IPS-18c (cell line): Measurements from ENCODE around the gene BCL2.

Source experiments
- H3K4me3 ChIP-seq: 2 replicates; pipeline ENCODE4 v1.7.0; 2013; ENCODE audit warnings: low read depth, mild to moderate bottlenecking, low read length, moderate library complexity; ENCODE audit not compliant: insufficient read depth
- H3K9me3 ChIP-seq: one replicate; pipeline ENCODE4 v1.6.1; 2013; ENCODE audit warnings: mild to moderate bottlenecking, low read length, moderate library complexity; ENCODE audit not compliant: control insufficient read depth, insufficient read depth

Gene BCL2

DNA sequence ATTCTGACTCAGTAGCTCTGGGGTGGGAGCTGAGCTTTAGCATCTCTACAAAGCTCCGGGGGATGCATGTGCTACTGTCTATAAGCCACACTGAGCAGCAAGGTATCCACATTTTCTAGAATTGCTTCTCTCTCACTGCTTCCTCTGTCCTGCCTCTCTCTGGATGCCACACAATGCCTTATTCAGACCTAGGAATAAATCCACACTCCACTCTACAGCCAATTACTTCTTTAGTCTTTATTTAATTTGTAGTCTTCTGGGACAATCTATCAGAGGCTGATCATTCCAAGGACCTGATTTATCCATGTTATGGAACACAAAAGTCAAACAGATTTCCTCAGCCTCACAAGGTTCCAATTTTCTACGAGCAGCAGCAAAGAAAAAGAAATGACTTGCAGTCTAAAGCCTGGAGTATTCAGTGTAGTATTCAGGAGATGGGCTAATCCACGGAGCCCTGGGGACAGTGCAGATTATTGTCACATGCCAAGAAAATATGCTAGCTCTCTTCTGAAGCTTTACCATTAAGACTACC is 4.4 kb downstream of the BCL2 start:
- Histone ChIP-seq H3K4me3 (no peak overlapping the region), H3K9me3 (peaks cover 4% of the 10 kb centered on the region)

DNA sequence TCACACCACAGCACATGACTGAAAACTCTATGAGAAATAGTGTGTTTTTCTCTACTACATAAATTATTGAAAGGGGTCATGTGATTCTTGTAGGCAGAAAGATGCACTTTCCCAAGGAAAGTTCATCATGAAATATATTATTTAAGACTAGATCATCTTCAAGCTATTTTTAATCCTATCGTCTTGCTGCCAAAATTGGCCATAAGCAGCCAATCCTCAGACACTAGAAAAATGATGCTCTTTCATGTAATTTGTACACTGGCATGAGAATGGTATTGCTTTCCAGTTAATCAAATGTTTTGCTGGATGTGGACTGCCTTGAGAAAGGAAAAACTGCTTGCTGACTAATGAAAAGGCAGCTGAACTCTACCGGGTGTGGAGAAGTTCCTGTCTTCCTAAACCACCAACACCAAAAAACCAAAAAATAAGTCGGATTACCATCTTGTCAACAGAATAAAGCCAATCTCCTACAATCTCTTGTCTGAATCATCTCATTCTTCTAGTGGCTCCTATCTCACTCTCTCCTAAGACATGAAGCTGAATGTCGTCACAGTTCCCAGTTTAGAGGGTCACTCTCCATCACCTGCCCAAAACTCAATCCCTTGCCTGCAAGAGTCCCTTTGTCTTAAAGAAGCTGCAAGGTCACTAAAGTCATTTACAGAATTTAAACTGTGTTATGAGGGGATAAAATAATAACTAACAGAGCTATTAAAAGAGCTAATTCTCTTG is 5.3 kb downstream of the BCL2 start:
- Histone ChIP-seq H3K4me3 (no peak overlapping the region), H3K9me3 (peaks cover 4% of the 10 kb centered on the region)

DNA sequence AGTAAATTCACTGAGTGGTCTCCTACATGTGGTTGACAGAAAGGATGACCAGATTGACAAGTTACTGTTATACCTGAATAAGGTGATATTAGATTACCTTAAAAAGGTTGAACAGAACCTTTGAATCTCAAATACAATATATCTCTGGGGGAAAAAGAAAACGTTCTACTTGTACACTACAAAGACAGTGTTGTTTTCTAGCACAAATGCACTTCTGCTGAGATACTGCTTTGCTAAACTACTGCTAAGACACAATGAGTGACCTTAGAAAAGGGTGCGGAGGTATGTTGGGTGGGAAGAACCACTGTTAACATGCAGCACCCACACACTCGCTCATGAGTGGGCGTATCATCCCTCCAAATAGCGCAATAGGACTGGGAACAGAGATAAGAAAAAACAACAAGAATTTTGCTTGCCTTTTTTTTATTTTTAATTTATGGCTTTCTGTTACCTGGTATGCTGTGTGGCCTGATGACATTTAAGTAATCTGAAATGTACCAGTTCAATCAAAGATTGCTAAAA is 6.1 kb downstream of the BCL2 start:
- H3K9me3 ChIP-seq: peaks cover 4% of the 10 kb centered on the region
- no peak overlapping the region for H3K4me3 ChIP-seq

DNA sequence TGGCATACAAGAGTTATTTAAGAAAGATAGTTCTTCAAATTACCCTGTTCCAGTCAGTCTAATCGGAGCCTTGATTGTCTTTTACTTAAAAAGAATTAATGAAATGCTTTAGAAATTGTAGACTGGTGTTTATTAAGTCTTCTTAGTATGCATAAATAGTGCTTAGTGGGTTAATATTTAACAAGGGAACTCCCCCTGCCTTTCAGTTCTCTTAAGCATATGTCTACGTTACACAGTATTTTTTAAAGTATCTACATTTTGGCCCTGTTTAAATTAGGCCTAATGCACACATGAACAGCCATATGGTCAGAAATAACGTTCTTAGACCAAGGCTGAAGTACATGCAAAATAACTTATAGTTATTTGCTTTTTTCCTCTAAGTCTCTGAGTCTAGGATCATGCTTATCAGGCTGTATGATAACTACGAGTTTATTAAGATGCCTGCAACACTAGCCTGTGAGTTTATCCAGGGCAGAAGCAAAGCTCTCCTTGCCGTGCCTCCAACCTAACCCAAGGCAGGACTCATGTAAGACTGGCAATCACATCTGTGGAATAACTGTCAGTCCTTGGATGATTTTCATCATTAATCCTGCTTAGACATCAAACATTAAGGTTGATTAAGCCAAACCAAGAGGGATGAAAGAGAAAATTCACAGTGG is 6.7 kb downstream of the BCL2 start:
- Histone ChIP-seq H3K4me3 (no peak overlapping the region), H3K9me3 (peaks cover 3% of the 10 kb centered on the region)

GRCh38 chr18:63312019-63312409 is 7.6 kb downstream of the BCL2 start:
- no peak overlapping the region for H3K4me3 ChIP-seq

GRCh38 chr18:63311118-63312018 is 8.2 kb downstream of the BCL2 start:
- no peak overlapping the region for H3K4me3 ChIP-seq
- no peaks in the 10 kb centered on the region for H3K9me3 ChIP-seq

More at GRCh38 chr18:63312019-63312409, 7.6 kb downstream of the BCL2 start:
- H3K9me3 ChIP-seq: no peaks in the 10 kb centered on the region

GRCh38 chr18:63309422-63309821 is 10.1 kb downstream of the BCL2 start:
- Histone ChIP-seq H3K4me3 (no peak overlapping the region), H3K9me3 (no peaks in the 10 kb centered on the region)

DNA sequence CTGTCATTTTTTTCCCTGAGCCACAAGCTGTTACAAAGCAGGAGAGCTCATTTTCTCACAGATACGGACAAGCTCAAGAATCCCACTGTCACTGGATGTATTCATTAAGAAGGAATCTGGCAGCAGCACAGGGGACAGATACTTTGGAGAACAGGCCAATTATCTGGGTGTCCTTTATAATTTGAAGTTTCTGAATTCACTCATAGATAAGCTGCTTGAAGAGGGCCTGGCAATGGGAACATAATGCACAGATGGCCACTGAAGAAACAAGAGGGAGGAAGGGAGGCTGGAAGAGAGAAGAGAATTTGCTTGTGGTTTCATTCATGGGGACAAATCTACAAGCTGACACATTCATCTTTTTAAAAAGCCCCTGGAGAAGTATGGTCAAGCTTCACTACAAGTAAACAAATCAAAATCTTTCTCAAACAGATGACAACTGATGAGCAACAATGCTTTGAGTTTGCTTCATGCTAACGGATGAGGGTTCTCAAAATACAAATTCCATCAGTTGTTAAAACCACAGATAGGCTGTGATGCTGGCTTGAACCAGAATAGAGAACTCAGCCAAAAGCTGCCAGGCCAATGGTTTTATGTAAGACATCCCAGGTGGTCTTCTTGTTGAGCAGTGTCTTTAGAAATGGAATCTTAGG is 11.9 kb downstream of the BCL2 start:
- H3K9me3 ChIP-seq: no peaks in the 10 kb centered on the region
- H3K4me3 ChIP-seq: no peak overlapping the region

DNA sequence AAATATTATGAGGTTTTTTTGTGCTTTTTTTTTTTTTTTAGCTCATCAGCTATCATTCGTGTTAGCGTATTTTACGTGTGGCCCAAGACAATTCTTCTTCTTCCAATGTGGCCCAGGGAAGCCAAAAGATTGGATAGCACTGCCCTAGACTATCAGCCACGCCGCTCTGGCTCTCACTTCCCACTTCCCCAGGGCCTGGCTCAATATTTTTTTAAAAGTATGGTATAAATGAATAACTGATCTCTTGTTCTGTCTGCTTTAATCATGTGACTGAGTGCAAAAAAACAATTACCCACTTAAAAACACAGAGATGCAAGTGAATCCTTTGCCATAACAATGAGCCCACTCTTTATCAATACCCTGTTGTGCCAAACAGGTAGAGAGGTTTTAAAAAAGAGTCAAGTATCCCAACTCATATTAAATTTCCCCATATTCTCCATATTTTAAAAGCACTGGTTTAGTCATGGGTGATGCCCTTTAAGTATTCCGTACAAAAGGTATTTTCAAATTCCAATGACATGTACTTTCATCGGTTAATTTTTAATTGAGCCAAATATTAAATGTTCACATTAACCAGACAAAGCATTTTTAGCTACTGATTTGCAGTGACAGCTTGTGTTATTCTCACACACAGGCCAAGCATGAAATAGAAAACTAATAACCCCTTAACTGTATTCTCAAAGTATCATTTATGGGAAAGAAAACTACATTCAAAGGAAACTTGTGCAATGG is 12.6 kb downstream of the BCL2 start:
- H3K9me3 ChIP-seq: no peaks in the 10 kb centered on the region
- H3K4me3 ChIP-seq: no peak overlapping the region

DNA sequence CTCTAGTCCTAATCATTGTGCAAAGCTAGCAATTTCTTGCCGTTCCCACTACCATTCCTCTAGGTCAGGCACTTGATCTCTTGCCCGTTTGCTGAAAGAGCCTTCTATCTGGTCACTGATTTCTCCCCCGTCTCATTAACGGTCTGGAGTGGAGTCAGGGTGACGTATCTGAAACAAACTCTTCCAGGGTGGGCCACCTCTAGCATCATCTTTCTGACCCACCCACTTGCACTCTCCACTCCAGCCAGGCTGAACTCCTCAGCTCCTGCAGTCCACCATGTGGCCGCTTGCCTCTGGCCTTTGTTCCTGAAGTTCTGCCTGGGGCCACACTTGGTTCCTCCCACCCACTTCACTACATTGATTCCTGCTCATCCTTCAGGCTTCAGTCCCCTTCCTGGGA is 13.3 kb downstream of the BCL2 start:
- no peak overlapping the region; the same call in 1 of the 2 replicates for H3K4me3 ChIP-seq
- no peaks in the 10 kb centered on the region for H3K9me3 ChIP-seq

DNA sequence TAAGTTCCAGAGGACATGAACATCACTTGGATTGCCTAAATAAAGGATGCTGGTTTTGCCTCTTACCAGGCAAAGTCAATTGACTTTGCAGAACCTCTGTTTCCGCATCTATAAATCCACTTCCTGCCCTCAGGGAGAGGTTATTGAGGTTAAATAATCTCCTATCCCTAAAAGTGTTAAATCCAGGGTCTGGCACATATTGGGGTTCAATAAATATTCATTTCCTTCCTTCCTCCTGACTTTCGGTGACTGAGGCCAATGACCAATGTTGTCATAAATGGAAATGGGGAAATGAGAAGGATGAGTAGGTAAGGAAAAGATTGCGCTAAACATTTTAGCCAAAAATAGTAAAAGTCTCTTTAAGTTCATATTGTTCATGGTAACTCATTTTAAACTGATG is 16.0 kb downstream of the BCL2 start:
- H3K4me3 ChIP-seq: no peak overlapping the region
- no peaks in the 10 kb centered on the region for H3K9me3 ChIP-seq

DNA sequence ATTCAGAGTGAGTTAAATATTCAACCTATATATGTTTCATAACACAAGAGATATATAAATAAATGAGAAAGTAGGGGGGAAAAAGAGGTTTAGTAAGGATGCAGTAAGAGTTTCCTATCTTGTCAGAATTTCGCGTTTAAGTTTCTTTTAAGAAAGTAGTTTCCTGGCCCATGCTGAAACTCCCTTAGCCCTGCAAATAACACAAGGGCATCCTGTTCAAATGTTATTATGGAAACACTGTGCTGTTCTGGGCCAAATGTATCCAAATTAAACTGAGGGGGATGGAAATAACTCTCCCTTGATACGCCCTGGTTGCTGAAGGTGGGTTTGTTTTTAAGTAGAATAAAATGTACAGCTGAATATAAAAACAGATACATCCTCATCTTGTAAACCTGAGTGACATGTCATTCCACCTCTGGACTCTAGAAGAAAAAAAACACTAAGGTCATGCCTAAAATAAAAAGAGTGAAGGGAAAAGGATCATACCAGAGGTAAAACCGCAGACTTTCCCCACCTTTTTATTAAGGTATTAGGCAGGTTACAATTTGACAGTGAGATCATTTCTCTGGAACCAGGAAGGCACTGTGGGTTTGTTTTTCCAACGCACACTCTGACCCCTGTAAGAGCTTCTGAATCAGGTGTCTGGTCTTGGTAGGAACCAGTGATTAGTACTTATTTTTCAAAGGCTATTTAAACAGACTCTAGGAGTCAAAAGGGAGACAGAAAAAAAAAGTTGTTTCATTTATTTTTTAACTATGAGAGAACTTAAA is 16.7 kb downstream of the BCL2 start:
- Histone ChIP-seq H3K9me3 (no peaks in the 10 kb centered on the region), H3K4me3 (no peak overlapping the region)

DNA sequence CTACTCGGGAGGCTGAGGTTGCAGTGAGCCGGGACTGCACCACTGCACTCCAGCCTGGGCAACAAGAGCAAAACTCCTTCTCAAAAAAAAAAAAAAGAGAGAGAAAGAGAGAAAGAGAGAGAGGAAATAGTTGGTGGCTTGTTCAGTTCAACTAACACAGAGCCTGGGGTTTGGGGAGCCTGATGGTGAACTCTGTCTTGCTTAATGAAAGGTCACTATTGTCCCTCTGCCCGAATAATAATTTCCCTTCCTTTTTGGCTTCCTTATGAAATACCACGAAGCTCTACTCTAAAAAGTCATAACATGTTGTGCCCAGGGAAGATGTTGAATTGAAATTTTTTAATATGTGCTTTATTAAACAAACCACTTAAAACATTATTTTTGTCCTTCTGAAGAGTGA is 17.3 kb downstream of the BCL2 start:
- H3K4me3 ChIP-seq: no peak overlapping the region
- H3K9me3 ChIP-seq: no peaks in the 10 kb centered on the region

DNA sequence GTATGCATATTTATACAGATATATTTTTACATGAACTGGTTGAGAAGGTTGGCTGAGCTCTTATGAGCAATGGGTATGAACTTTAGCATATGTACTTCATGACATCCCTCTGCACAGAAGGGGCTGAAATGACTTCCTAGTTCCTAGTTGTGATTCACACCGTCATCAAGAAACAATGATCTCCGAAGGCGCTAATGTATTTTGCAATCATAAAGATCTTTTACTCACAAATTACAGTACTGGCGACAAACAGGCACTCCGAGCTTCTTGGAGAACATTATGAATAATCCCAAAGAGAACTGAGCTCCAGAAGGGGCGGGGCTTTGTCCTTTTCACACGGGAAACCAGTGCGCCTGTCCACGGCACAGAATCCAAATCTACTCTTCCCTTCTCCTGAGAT is 18.1 kb downstream of the BCL2 start:
- H3K9me3 ChIP-seq: no peaks in the 10 kb centered on the region
- no peak overlapping the region for H3K4me3 ChIP-seq

- H3K4me3 ChIP-seq: no peak overlapping the region
- H3K9me3 ChIP-seq: no peaks in the 10 kb centered on the region
Measured at GRCh38 chr18:63299837-63300745, 19.5 kb downstream of the BCL2 start.
